Fibroblast of mammary gland (primary cell): ENCODE measurements around the gene ANKRD50.

ENCODE experiments used
- DNase-seq: peaks from one replicate; pipeline ENCODE4 v3.0.0-alpha.2; 2010; ENCODE audit warnings: low read depth
- H3K4me3 ChIP-seq: 2 replicates; pipeline ENCODE4 v1.5.1; 2011; ENCODE audit warnings: low read depth, mild to moderate bottlenecking, low read length, moderate library complexity; ENCODE audit not compliant: control insufficient read depth
- TF ChIP-seq, protein P1 (sequence below): conservative IDR thresholded peaks from 2 replicates; pipeline ENCODE4 v1.5.1; 2011; ENCODE audit warnings: low read depth, low read length, inconsistent platforms; ENCODE audit not compliant: control insufficient read depth, insufficient read depth

The ANKRD50 gene, protein sequence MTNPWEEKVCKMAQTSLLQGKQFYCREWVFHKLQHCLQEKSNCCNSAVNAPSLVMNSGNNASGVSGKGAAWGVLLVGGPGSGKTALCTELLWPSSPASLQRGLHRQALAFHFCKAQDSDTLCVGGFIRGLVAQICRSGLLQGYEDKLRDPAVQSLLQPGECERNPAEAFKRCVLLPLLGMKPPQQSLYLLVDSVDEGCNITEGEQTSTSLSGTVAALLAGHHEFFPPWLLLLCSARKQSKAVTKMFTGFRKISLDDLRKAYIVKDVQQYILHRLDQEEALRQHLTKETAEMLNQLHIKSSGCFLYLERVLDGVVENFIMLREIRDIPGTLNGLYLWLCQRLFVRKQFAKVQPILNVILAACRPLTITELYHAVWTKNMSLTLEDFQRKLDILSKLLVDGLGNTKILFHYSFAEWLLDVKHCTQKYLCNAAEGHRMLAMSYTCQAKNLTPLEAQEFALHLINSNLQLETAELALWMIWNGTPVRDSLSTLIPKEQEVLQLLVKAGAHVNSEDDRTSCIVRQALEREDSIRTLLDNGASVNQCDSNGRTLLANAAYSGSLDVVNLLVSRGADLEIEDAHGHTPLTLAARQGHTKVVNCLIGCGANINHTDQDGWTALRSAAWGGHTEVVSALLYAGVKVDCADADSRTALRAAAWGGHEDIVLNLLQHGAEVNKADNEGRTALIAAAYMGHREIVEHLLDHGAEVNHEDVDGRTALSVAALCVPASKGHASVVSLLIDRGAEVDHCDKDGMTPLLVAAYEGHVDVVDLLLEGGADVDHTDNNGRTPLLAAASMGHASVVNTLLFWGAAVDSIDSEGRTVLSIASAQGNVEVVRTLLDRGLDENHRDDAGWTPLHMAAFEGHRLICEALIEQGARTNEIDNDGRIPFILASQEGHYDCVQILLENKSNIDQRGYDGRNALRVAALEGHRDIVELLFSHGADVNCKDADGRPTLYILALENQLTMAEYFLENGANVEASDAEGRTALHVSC (N-terminal part only)

DNA sequence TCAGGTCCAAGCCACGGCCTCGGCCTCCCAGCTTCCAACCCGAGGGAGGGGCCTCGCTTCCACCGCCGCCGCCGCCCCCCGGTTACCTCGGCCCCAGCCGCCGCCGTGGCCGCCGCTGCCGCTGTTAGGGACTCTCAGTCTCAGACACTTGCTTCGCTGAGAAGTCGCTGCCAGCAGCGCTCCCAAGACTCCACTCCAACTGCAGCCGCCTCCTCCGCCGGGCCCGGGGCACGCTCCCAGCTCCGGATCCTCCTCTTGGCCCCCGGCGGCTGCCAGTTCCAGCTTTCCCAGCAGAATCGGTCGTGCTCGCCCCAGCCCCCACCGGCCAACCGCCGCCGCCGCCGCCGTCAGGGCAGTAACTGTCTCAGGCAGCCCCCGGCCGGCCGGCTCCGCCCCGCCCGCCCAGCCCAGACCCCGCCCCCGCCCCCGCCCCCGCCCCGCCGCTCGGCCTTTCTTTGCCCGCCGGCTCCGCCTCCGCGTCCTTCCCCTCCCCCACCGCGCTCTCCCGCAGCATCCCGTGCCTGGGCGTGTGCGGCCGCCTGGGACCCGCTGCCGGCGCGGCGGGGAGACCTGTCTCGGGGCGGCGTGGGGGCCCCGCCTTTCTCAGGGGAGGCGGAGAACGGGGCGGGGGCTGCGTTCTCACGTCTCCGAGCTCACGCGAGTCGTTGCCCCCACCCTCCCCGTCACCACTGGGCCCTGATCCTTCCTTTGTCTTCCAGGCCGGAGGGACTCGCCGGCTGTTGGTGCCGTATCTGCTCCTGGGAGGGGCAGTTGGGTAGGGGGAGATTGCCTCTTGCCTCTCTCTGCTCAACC is at the start of gene ANKRD50:
Gene ANKRD50 (minus strand): TSS at position 361 of the 813 bp plus-strand sequence. CDS start 2,221 bp downstream, outside the sequence.
- peak within 1 kb of the TSS; percentile 83 for H3K4me3 ChIP-seq
- TF ChIP-seq, protein P1, sequence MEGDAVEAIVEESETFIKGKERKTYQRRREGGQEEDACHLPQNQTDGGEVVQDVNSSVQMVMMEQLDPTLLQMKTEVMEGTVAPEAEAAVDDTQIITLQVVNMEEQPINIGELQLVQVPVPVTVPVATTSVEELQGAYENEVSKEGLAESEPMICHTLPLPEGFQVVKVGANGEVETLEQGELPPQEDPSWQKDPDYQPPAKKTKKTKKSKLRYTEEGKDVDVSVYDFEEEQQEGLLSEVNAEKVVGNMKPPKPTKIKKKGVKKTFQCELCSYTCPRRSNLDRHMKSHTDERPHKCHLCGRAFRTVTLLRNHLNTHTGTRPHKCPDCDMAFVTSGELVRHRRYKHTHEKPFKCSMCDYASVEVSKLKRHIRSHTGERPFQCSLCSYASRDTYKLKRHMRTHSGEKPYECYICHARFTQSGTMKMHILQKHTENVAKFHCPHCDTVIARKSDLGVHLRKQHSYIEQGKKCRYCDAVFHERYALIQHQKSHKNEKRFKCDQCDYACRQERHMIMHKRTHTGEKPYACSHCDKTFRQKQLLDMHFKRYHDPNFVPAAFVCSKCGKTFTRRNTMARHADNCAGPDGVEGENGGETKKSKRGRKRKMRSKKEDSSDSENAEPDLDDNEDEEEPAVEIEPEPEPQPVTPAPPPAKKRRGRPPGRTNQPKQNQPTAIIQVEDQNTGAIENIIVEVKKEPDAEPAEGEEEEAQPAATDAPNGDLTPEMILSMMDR = no peak
- peak; percentile 92 for DNase-seq

DNA sequence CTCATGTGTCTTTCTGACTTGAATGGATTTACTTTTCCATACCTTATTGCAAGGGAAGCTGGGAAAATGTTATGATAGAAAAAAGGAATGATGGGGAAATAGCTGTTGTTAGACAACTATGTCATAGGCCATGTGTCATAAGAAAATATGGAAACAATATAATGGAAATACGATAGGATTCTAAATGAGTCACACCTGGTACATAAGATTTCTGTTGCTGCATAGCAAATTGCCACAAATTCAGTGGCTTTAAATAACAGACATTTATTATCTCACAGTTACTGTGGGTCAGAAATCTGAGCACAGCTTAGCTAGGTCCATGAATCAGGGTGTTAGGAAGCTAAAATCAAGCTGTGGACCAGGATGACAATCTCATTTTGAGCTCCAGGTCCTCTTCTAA is 44.6 kb upstream of the ANKRD50 start:
- TF ChIP-seq, protein P1 = no peak
- H3K4me3 ChIP-seq = no peak overlapping the region
- DNase-seq = peak; percentile 66

DNA sequence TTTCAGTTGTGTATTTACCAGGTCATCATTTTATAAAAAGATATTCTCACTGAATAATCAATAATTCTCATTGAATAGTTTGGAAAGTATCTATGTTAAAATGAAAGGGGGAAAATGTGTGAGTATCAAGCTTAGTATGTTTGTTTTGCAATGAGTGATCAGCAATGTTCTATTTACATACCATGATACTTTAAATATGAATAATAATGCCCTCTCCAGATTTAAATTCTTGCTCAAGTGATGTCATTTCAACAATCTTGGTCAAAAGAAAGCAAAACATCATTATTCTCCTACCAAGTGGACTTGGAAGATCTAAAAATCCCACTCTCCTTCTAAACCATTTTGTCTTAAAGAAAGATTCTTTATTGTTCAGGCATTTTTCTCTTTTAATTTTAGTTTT is 42.1 kb upstream of the ANKRD50 start:
- TF ChIP-seq, protein P1 = no peak
- DNase-seq = no peak
- H3K4me3 ChIP-seq = no peak overlapping the region

DNA sequence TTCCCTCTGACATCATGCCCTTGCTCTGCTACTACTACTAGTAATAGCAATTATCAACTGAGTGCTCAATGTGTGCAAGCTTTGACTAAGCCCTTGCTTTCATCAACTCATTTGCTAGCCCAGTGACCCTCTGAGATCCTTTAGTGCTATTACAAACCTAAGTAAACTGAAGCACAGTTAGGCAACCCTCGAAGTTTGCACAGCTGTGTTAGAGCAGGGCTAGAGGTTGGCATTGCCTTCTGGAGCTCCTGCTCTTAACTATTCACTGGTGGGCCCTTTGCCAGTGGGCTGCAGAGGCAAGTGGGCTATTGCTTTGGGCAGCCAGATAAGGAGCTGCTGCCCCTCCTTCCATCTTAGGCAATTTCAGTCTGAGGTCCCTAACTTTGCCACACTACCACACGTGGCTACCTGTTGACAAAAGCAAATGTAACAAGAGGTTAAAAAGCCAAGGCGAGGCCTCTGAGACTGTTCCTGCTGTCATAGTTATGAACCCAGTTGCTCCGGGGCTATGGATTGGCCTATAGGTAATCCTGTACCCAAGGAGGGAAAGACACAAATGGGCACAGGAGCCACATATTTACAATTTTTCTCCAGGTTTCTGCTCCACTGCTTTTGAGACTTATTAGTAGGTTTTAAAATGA is 41.5 kb upstream of the ANKRD50 start:
- no peak for DNase-seq
- H3K4me3 ChIP-seq = no peak overlapping the region
- TF ChIP-seq, protein P1 = no peak

DNA sequence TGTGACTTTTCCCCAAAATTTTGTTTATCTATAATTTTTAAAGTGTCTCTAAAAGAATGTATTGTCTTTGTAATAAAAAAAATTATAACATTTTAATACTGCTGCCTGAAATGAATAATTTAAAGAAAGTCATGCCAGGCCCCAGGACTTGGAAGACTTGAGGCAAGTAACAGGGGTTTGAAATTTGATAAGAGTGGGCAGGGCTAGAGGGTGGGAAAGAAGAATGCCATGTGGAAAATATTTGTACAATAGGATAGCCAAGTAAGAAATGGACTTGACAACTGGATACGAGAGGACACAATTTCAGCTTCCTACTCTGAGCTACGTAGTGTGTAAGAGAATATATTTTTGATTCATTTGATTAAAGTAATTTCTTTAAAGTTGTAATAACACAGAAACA is 36.9 kb upstream of the ANKRD50 start:
- no peak for DNase-seq
- TF ChIP-seq, protein P1 = no peak
- H3K4me3 ChIP-seq = no peak overlapping the region
